ENCODE data around the gene MLKL.

MLKL gene

DNA sequence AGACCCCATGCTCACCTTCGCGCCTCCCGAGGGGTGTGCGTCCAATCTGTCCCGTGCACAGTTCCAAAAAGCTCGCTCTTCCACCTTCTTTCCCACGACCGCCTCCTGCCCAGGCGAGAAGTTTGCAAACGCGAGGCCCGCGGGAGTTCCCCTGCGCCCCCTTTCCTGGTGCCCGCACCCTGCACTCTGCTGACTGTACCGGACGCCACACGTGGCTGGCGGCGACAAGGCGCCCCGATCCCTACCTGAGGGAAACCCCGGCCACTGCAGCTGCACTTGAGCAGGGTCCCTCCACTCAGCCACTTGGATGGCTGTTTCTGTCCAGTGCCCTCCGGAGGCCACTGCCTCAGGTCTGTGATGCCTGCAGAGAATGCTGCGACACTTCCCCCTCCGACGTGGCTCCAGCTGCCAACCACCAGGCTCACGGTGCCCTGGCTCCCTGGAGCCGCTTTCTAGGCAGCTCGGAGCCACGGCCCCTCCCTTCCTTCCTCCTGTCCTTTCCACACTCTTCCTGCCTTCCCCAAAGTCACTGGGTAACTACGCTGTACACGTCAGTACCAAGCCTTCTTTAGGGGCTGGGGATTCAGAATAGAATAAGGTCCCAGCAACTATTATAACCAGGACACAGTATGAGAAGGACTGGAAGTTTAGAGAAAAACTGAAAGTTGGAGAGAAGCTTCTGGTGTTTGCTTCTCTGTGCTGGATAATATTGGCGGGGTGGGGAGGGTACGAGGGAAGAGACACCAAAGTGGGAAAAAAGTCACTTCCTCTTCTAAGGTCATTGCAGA, at the start of gene MLKL:
MLKL (minus strand) TSS at position 425 of the 788 bp plus-strand sequence. CDS start 5,105 bp downstream, outside the sequence.
- DNase-seq (ENCODE audit: low read depth): peak; percentile 44

DNA sequence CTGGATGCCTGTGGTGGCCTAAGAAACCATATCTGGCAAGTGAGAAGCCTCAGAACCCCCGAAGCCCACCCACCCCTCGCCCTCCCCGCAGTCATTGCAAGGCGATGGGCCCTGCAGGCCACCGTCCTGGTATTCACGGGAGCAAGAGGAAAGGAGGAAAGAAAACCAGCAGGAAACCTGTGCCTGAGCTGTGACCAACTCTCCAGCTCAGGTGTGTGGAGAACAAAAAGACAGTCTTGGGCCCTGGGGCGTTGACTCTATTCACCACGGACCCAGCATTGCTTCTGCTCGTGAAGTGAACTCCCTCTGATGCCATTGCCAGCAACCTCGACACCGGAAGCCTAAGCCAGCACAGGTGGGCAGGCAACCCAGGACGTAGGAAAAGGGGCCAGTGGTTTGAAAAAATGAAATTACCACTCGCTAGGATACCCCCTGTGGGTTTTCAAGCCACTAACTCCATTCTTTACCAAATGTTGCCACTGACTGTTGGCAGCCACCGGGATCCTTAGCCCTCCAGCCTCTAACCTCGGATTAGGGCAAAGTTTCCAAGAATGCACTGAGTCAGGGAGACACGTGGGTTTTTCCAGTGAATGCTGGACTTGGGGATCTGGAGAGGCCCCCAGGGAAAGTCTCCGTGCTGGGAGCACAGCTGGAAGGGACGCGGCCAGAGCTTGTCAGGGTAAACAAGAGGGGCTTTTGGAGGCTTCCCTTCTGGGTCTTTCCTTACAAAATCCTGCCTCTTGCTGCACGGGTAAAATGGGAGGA, 48.8 kb upstream of the MLKL start:
- no peak for DNase-seq (ENCODE audit: low read depth)

DNA sequence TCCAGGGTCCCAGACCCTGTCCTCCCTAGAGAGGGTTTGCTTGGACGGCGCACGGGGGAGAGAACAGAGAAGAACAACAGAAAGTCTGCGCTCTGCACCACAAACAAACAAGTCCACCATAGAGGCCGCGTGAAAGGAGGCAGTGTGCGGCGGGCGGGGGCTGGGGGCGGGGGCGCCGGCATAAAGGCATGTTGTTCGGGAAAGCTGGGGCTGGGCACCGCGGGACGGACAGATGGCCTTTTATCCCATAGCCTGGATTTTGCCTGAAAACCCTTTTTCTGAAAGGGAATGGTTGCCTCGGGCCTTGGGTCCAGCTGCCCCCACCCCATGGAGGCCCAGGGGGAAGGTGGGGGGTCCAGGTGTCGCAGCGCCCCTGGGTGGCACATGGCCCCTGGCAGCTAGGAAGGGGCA, 48.0 kb upstream of the MLKL start:
- DNase-seq (ENCODE audit: low read depth): no peak

DNA sequence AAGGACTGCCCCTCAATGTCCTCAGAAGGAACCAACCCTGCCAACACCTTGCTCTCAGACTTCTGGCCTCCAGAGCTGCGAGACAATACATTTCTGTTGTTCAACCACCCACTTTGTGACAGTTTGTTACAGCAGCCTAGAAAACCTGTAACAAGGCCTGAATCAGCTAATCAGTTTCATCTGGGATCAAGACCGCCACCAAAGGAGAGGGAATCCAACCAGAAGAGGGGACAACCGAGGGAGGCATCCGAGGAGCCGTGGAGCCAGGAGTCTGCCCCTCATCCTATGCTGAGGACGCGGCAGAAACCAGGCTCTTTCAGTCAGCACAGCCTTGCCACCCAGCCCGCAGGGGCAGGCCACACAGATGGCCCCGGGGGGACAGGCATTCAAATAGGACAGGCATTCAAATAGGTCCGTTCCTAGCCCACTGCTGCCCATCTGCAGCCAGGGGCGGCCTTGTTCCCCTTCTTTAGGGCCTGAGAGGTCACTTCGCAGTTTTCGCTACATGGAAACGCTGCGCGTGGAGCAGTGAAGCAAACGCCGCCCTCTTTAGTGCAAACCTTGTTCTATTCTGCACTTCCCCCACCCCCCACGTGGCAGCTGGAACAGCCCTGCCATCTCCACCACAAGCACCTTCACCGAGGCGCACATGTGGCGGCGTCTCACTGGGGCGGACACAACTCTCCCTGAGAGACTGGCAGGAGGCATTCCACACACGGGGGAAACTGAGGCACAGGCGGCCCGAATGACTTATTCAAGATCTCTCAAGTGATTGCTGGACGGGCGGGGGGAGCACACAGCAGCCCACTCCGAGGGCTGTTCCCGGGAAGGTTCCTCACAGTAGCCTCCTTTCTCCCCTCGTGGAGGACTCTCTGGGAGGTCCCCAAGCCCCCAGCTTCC, 47.3 kb upstream of the MLKL start:
- no peak for DNase-seq (ENCODE audit: low read depth)

DNA sequence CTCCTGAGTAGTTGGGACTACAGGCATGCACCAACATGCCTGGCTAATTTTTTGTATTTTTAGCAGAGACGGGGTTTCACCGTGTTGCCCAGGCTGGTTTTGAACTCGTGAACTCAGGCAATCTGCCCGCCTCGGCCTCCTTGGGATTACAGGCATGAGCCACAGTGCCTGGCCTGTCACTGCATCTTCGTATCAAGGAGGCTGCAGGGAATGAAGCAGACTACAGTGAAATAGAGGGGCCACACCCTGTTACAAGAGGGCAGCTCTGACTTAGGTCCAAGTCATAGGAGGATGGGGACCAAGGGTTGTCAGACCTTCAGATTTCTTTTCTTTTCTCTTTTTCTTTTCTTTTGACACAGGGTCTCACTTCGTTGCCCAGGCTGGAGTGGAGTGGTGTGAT, 45.3 kb upstream of the MLKL start:
- no peak for DNase-seq (ENCODE audit: low read depth)

DNA sequence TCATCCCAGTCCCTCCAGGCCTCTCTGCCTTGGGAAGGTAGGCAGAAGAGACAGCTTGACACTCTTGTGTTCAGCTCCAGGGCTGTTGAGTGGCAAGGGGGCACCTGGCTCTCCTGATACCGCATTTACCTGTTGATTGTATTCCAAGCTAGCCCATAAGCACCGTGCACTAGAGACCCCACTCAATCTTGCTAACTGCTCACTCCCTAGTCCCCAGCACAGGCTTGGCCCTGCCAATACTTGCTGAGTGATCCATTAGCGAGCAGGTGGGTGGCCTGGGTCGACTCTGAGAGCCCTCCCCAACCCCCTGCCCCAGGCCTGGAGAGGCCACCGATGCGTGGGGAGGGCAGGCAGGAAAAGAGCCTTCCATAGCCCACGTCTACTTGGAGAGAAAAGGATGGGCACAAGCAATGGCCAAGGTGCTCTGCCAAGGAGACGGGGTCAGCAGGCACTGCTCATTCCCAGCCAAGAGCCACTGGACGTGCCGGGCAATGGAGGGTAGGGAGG, 44.5 kb upstream of the MLKL start:
- DNase-seq (ENCODE audit: low read depth): no peak

DNA sequence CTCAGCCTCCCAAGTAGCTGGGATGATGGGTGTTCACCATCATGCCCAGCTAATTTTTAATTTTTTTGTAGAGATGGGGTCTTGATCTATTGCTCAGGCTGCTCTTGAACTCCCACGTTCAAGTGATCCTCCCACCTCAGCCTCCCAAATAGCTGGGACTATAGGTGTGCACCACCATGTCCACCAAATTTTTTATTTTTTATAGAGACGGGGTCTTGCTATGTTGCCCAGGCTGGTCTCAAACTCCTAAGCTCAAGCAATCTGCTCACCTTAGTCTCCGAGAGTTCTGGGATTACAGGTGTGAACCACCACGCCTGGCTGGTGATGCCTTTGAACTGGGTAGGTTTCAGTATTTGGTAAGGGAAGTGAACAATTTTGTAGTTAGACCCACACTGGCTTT, 43.9 kb upstream of the MLKL start:
- DNase-seq (ENCODE audit: low read depth): no peak

DNA sequence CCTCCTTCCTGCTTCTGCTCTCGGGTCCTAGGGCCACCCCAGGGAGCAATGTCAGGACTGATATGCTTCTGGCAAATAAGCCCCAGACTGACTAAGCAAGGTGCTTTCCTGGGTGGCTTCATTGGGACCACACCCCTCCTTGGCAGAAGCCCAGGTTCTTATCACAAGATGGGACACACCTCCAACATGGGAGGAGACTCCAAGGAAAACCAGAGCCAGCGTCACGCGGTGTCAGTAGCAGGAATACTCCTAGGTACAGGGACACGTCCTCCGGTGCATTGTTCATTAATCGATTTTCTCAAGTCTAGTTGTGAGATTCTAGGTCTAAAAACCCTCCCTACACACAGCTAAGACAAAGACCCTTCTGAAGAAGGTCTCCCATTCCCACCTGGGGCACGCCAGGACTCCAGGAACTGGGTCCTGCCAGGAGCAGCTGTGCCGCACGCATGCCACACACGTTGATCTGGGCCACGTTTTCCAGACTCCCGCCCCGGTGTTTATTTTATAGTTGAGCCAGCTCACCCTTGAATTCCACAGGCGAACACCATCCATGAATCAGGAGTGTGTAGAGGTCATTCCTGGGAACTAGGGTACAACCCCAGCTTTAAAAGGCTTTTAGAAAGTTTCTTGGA, 43.1 kb upstream of the MLKL start:
- no peak for DNase-seq (ENCODE audit: low read depth)

DNA sequence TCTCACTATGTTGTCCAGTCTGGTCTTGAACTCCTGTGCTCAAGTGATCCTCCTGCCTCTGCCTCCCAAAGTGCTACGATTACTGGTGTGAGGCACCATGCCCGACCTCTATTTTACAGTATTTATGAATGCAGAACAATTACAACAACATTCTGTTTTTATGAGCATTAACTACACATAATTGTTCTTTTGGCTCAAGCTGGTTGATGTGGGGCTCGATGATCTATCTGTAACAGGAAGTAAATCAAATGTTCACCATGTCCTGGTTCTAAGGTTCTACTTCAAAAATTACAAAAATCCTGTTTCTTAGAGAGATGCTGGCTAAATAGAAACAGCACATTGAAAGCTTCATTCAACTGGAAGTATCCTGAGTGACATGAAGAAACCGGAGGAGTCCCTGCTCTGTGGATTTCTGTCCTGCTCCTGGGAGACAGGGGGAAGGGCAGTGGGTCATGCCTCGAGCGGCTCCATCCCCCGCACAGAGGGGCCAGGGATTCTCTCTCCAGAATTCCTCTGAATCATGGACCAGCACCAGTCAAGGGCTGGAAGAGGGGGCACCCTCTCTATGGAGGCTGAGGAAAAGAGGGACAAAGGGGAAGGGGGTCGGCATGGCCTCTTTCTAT, 42.5 kb upstream of the MLKL start:
- no peak for DNase-seq (ENCODE audit: low read depth)

DNA sequence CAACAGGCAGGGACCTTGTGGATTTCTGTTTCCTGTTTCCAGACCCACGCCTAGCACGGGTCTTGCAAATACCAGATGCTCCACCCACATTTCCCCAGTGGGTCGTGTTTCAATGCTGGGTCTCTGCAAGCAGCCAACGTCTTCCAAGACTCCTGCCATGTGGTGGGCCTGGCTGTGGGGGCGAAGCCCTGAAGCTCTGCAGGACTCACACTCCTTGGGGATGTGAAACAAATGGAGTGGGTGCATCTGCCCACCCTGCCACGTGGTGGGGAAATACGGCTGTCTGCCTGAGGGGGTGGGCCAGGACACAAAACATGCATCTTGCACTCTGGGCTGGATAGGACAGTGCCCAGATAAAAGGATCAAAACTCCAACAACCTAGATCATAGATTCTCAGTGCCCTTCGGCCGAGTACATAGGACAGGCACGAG, 41.4 kb upstream of the MLKL start:
- DNase-seq (ENCODE audit: low read depth): no peak

DNA sequence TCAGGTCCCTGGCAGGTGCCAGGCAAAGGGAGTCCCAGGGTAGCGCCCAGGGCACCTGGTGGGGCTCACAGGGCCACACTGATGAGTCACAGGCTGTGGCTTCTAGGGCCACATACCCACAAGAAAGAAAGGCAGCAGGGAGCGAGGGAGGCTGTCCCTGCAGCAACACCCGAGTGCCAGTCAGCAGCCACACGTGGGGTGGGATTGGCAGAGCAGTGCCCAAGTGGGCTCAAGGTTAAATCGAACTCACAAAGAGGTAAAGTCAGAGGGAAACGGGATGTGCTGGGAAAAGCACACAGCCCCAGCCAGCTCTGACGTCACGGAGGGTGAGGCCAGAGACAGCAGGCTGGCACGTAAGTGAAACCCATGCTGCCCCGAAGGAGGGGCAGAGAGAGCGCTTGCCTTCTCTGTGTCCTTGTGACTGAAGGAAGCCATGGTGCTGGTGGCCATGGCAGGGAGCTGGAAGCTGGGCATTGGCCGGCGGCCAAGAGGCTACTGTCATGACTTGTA, 40.2 kb upstream of the MLKL start:
- no peak for DNase-seq (ENCODE audit: low read depth)

DNA sequence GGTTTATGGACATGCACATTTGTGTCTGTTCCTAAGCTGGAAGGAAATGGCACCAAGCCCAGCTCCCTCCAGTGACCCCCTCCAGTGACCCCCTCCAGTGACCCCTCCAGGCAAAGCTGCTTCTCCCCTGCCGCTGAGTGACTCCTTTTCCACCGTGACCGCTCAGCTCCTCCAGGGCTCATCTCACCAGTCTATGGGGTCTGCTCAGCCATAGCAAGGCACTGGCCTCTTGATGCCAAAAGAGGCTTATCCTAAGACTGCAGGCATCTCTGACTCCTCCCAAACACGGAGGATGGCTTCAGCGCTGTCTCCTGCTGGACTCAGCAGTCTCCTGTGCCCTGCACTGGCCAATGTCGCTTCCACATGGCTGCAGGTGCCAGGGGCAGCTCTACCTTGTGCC, 38.6 kb upstream of the MLKL start:
- DNase-seq (ENCODE audit: low read depth): no peak

DNA sequence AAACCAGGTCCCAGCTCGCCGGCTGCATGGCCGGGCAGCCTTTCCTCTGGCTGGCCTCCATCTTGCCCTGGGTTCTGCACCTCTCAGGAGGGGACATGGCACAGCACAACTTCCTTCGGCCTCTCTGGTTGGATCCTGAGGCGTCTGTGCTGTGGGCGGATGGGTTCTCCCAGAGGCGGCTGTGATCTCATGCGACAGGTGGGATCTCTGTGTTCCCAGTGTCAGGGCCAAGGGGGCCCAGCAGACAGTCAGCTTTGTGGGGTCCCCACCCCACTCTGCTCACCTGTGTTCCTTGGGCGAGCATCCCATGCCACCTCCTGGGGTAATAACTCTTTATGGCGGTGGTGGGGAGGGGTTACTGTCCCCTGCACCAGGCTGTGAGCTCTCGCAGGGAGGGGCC, 38.2 kb upstream of the MLKL start:
- DNase-seq (ENCODE audit: low read depth): no peak

DNA sequence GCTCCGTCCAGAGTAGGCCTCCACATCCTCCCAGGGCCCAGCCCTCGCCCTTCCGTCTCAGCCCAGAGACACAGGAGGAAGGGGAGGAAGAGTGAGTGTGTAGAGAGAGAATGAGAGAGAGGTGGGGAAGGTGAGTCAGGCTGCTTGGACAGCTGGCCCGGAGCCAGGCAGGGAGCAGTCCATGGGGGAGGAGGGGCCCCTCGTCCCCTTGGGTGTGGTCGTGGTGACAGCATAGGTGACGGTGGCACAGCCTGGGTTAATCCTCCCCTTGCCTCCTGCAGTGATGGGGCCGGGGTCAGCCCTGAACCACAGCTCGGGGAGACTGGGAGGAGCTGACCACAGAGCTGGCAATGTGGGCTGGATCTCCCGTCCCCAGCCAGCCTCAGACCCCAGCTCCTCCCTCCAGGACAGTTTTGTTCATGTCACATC, 37.5 kb upstream of the MLKL start:
- no peak for DNase-seq (ENCODE audit: low read depth)

DNA sequence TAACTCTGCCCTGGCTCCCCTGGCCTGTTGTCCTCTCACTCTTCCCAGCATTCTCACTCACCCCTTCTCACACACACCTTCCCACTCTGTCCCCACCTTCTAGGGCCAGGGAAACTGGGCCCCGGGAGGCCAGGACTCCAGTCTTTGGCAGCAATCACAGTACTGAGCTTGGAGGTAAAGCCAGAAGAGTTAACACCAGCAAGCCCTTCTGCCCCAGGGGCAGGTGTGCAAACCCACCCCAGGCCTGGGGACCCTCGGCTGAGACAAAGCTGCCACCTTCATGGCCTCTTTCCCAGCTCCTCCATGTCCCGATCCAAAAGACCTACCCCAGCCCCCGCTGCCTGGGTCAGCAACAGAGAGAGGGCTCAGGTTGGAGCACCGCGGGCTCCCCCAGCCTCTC, 36.9 kb upstream of the MLKL start:
- no peak for DNase-seq (ENCODE audit: low read depth)

DNA sequence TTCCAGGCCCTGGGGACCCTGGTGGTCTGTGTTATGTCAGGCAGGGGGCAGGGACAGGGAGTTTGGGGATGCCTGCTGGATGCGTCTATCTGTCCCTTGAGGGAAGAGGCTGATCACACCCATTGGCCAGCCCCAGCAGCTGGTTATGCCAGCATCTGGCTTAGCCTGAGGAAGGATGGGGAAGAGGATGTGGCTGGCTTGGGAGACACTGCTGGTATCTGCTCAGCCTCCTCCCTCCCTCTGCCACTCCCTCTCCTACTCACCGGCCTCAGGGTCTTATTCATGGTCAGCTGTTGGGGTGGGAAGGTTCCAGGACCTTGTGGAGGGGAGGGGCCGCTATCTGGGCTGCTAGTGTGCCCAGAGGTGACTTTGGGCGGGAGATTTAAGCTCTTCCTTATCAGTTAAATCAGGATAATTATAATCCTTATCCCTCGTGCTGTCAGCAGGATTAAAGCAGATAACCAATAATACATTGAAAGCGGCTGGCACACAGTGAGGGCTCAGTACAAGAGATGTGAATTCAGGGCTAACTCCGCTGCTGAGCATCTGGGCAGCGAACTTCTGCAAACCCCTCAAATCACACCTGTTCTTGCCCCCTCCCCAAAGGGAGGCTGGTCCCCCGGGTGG, 36.0 kb upstream of the MLKL start:
- no peak for DNase-seq (ENCODE audit: low read depth)

DNA sequence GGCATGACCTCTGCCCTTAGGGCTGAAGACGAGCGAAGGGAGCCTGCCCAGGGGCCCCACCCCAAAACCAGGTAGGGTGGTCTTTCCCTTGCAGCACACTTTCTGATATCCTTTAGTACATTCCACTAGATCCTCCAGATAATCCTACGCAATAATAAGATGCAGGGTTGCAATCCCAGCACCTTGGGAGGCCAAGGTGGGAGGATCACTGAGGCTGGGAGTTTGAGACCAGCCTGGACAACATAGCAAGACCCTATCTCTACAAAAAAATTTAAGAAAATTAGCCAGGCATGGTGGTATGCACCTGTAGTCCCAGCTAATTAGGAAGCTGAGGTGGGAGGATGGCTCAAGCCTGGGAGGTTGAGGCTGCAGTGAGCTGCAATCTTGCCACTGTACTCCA, 34.9 kb upstream of the MLKL start:
- no peak for DNase-seq (ENCODE audit: low read depth)

DNA sequence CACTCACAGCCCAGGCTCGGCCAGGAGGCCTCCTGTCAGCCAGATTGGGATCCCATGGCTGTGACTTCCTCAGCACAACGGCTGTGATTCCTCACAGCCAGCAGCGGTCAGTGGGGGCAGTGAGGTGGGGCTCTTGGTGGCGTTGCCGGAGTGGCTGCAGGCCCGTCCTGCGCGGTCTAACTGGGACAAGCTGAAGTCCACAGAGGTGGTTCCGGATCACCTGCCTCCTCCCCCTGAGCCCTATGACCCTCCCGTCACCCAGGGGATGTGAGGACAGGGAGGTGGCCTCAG, 34.4 kb upstream of the MLKL start:
- no peak for DNase-seq (ENCODE audit: low read depth)

DNA sequence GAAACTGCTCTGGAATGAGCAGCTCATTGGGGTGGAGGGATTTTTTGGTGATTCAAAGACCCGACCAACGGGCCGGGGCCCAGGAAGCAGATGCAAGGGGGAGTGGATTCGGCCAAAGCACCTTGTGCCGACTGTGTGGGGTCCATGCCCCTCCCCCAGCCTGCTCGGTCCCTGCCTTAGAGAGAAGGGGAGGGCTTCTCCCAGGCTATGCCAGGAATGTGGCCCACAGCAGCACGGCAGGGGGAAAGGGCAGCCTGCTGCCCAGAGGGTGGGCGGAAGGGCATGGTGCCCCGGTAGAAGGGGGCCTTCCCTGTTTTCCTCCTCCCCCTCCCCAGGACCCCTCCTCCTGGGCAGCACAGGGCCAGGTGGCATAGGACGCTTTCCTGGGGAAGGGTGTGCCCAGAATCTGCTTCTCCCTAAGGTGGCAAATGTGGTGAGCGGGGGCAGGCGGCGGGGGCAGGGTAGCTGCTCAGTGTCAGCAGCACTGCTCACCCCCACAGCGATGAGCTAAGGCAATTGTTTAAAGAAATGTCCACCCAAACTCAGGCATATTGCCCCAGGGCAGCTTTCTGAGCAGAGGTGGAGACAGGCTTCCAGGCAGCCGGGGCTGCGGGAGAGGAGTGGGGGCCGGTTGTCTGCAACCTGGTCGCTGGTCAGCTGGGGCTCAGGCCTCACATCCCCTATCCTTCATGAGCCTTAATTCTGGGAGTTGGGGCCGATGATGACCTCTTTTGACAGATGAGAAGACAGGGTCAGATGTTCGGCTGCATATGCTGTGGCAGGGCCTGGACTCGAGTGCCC, 33.9 kb upstream of the MLKL start:
- no peak for DNase-seq (ENCODE audit: low read depth)

All from stimulated activated CD8-positive, alpha-beta memory T cell treated with anti-CD3 and anti-CD28 coated beads, Interleukin-4, amount 100 ng/mL, for 24 hours (primary cell).